ENCODE measurements around the gene SMIM29.

Gene SMIM29

GRCh38 chr6:34240329-34241248 lies 8.2 kb downstream of the SMIM29 start:
- DNase-seq (ENCODE audit: low read depth) = no peak

- DNase-seq (ENCODE audit: low read depth) = no peak
Measured at GRCh38 chr6:34239893-34240292, 8.9 kb downstream of the SMIM29 start.

- DNase-seq (ENCODE audit: low read depth) = no peak
Measured at GRCh38 chr6:34239500-34239825, 9.3 kb downstream of the SMIM29 start.

- DNase-seq (ENCODE audit: low read depth) = no peak
Measured at GRCh38 chr6:34238585-34239499, 10.0 kb downstream of the SMIM29 start.

DNA sequence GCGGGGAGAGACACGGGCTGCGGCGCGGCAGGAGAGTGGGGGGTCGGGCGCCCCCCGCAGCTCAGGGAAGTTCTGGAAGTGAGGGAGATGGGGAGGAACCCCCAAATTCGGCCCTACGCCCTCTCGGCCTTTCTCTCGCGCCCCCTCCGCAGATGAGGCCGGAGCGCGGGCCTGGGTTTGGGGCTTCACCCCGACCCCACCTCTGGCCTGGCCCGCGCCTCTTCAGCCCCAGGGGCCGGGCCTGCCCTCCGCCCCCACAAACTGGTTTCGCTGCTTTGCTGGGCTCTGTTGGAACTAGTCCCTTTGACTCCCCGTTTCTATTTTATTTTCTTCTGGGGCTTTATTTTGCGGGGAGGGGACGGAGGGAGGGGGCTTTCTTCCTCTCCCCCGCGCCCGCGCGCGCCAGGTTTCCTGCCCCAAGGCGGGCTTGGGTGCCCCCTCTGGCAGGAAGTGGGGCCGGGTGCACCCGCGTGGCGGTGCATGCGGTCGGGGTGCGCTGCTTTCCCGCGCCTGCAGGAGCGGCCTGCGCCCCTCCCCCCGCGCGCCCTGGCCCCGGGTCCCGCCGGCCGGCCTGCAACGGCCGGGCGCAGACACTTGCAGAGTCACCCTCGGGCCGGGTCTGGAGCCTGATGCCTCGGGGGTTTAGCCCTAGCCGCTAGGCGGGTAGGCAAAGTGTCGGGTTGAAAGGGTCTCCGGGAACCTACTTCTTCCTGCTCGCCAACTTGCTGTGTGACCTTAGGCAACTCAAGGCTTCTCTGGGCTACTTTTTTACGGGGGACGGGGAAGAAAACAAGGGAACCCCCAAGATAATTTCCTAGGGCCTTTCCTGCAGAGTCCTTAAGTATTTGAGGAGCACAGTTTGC lies 10.9 kb downstream of the SMIM29 start:
- peak; percentile 65 for DNase-seq (ENCODE audit: low read depth)

DNA sequence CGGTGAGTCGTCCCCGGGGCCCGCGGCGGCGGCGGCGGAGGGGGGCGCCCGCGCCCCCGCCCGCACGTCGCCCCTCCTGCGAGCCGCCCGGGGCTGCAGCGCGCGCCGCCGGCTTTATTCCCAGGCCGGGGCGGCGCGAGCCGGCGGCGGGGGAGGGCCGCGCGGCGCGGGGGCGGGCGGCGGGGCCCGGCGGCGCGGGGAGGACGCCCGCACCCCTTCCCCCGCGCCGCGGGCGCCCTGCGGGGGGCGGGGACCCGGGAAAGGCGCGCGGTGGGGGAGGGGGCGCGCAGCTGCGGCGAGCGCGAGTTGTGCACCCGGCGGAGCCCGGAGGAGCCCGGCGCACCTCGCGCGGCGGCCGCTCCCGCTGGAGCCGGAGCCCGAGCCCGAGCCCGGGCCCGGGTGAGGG lies 11.5 kb downstream of the SMIM29 start:
- no peak for DNase-seq (ENCODE audit: low read depth)

DNA sequence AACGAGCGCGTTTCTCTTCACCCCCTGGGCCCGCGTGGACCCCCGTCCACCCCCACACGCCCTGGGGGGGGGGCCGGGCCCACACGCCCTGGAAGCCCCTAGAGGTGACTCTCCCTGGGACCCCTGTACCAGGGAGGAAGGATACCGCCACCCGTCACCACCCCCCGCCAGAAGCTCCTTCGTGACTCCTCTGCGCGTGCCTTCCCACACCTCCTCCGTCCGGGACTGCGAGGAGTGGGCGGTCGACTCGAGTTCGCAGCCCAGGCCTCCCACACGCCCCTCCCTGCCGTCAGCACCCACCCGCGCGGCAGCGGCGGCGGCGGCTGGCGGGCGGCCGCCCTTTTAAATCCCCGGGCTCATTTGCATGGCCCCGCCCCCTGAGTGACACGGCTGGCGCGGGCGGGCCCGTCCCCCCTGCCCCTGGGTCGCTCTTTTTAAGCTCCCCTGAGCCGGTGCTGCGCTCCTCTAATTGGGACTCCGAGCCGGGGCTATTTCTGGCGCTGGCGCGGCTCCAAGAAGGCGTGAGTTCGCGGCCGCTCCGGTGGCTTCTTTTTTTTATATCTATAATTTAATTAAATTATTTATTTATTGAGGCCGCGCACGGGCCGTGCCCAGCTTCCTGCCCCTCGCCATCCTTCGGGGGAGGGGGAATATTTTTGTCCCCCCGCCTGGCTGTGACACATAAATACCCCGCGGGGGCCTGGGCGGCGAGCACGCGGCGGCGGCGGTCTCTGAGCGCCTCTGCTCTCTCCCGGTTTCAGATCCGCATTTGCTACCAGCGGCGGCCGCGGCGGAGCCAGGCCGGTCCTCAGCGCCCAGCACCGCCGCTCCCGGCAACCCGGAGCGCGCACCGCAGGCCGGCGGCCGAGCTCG lies 12.1 kb downstream of the SMIM29 start, which contains the start of gene HMGA1:
TSS of gene HMGA1 (plus strand) at position 431 of the 873 bp plus-strand sequence. CDS start 3,908 bp downstream, outside the sequence.
- DNase-seq (ENCODE audit: low read depth) = peak; percentile 84

DNA sequence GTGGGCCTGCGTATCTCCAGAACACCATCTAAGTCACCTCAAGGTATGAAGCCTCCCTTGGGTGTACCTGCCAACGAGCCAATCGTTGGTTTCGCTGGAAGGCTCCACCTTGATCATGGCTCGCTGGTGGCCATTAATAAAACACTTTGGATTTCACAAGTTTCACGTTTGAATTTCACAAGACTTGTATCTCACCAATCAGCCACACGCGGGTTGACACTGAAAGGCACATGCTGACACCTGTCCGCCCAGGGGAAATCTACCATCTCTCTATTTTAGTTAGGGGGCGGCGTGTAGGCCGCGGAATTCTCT lies 12.7 kb downstream of the SMIM29 start:
- DNase-seq (ENCODE audit: low read depth) = peak; percentile 43

DNA sequence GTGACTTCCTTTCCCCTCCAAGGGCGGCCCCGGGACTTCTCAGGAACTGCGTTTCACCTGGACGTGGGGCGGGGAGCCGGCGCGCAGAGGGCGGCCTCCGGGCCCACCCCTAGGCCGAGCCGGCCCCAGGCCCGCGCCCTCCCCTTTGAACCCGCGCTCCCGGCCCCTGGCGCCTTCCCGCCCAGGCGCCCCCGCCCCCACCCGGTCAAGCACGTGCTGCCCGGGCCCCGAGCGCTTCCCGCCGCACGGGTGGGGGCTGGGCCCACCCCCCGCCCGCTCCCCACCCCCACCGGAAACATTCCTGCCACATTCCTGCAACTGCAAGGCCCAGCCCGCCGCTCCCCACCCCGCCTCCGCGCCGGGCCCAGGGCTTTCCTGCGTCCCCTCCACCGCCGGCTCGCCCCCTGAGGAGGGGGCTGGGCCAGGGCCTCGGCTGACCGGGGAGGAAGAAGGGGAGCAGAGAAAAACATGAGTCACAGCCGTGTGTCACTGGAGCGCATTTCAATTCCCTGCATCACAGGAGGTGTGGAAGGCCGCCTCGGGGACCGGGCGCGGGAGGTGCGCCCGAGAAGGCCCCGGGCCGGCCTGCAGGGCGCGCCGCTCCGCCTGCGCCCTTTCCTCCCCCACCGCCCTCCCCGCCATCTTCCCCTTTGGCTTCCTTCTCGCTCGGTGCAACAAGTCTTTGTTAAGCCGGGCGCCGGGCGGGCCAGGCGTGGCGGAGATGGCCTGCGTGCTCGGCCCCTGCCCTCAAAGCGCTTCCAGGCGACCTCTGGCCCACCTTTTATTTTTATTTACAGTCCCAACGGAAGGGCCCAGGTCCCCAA lies 13.3 kb downstream of the SMIM29 start:
- DNase-seq (ENCODE audit: low read depth) = peak; percentile 55

DNA sequence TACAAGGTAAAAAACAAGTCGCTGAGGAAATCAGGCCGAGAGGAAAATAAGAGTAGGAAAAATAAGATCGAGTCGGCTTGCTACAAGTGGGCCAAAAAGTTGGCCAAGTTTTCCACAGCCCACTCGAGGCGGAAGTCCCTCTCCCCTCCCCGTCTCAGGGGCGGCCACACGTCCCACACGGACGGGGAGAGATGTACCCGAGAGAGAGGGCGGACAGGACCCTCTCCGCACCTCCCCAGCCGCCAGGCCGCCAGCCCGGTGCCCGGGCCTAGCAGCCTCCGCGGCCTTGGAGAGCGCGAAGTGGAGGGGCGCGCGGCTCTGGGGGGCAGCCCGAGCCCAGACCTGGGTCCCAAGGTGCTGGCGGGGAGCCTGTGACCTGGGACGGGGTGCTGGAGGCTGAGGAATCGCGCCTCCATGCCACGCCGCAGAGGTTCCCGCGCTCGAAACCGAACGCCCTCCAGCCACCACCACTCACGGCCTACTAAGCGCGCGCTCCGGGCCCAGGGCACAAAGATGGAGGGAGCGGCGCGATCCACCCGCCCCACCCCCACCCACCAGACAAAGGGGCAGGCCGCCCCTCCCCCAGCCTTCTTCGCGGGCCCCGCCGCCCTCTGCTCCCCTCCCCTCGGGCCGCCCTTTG lies 14.0 kb downstream of the SMIM29 start:
- no peak for DNase-seq (ENCODE audit: low read depth)

DNA sequence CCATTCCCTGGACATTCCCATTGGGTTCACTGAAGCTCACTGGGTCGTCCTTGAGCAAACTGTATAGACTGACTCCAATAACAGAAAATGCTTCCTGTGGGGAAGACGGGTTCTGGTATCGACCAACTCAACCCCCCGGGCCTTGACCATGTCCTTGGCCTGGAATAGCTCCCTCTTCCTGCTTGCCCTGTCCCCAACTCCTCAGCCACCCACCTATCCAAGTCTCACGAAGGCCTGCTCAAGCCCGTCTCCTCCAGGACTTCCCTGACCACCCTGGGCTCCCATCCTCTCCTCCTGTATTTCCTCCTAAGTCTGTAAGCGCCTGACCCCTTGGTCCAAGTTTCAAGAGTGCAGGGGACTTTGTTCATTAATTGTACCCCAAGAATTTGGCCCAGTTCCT lies 14.9 kb downstream of the SMIM29 start:
- no peak for DNase-seq (ENCODE audit: low read depth)

- DNase-seq (ENCODE audit: low read depth) = no peak
Measured at GRCh38 chr6:34232901-34233300, 15.9 kb downstream of the SMIM29 start.

DNA sequence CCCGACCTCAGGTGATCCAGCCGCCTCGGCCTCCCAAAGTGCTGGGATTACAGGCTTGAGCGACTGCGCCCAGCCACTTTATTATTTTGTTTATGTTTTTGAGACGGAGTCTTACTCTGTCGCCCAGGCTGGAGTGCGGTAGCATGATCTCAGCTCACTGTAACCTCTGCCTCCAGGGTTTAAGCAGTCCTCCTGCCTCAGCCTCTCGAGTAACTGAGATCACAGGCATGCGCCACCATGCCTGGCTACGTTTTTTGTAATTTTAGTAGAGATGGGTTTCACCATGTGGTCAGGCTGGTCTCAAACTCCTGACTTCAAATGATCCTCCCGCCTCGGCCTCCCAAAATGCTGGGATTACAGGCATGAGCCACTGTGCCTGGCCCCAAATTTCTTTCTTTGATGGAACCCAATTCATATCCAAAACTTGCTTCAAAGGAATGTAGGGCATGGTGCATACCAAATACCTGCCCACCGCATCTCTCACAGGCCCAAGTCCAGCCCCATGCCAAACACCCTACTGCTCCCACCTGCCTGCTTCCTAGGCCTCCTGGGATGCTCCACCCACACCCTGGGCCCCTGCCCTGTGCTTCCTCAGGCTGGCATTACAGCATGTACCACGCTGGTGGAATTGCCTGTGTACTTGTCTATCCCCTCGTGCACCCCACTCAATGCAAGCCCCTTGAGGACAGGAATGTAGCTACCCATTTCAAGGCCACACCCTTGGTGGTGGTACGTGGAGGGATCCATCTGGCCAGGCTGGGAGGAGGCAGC lies 17.1 kb downstream of the SMIM29 start:
- no peak for DNase-seq (ENCODE audit: low read depth)

DNA sequence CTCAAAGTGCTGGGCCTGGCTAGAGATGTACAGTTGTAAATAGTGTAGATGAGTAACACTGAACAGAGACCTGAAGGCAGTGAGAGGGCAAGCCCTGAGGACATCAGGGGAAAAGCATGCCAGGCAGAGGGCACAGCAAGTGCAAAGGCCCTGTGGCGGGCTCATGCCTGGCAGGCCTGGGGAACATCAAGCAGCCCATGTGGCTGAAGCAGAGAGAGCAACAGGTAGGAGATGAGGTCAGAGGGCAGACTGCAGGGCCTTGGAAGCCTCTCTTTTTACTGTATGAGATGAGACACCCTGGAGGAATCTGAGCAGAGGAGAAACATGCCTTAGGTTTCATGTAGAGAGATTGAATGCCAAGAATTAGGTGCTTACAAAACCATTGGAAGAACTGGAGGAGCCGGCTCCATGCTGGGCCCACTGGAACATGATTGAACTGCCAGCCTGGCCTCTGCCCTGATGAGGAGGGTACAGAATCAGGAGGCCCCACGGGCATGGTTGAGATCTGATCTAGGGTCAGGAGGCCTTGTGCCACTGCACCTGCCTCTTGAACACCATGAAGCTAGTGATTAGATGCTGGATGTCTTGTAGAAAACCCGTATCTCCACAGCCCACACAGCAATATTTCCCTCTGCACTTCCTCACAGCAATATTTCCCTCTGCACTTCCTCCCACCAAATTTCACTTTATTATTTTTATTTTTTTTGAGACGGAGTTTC lies 18.0 kb downstream of the SMIM29 start:
- no peak for DNase-seq (ENCODE audit: low read depth)

DNA sequence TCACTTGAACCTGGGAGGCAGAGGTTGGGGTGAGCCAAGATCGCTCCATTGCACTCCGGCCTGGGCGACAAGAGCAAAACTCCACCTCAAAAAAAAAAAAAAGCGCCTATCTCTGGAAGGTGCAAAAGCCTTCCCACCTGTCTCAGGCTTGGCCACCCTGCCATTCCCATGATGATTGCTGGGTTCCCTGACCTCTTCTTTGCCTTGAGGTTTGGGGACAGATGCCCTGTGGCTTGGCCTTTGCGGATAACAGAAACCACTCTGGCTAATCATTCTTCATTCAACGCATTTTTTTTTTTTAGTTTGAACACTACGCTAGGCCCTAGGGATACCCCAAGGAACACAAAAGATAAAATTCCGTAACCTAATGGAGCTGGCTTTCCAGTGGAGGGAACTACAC lies 18.9 kb downstream of the SMIM29 start:
- DNase-seq (ENCODE audit: low read depth) = no peak

- DNase-seq (ENCODE audit: low read depth) = no peak
Measured at GRCh38 chr6:34227761-34228421, 20.9 kb downstream of the SMIM29 start.

DNA sequence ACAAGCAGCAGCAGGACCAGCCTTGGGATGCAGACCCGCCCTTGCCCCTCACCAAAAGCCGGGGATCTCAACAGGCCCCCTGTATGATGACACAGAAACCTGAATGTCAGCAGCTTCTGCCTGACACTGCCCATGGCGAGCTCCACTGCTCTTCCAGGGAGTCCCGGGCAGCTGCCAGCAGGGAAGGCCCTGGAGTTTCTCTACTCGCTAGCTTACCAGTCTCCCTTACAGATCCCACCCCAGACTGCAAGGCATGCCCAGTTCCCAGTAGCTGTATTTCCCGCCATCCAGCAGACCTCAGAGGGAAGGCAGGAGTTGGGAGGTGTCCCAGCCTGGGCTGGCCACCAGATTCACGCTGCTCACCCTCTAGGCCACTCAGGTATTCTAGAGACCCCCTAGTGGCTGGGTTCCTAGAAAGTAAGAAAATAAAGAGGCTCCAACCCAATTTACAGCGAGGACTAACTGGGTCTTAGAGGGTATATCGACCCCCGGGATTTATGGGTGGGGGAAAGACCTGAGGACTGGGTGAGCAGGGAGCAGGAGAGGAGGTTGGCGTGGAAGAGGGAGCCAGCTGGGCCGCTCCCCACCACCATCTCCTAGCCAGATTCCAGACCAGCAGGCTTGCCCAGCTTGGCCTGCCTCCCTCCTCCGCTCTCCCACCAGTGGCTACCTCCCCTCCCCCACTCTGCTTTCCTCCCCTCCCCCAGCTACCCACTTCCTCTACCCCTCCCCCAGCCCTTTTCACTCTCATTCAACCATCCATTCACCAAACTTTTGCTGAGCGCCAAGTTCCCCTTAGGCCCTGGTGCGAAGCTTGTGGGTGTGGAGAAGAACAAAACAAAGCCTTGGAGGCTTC lies 21.8 kb downstream of the SMIM29 start:
- DNase-seq (ENCODE audit: low read depth) = no peak

All from activated T-helper 9 cell treated with anti-CD3 and anti-CD28 coated beads, Interleukin-2, amount 50 U/mL, for 16 hours (primary cell).